Kidney (tissue), 14 donors: Measurements from ENCODE around the gene MYO10. TPM values are rescaled to one million over a fixed set of nuclear protein-coding genes. Genes with fewer than 3 reads are reported as not detected.
A peak's percentile ranks its signal among the peaks of the same experiment; 100 is the strongest.

Experiments used
- DNase-seq, 5 donors: peaks; one replicate each; pipeline ENCODE4 v3.0.0-alpha.2; 2013 to 2020
- FAIRE-seq: peaks from 2 replicates; lab custom pipeline; 2012; peaks lifted over from hg19 to GRCh38; lab: Jason Lieb, UNC
- H3K27ac ChIP-seq, 2 donors: one replicate each; pipeline ENCODE4 v1.7.0; 2013; ENCODE audit warnings: low read depth in 2 of 2, low read length in 2 of 2, inconsistent platforms in 1 of 2
- H3K27me3 ChIP-seq: one replicate; pipeline ENCODE4 v1.7.1; 2013; ENCODE audit warnings: low read length, inconsistent platforms; ENCODE audit not compliant: control insufficient read depth, insufficient read depth
- H3K36me3 ChIP-seq, 3 donors: one replicate each; pipeline versions ENCODE4 v1.7.0 to v1.7.1; 2013; ENCODE audit warnings: low read length in 3 of 3, control low read depth in 1 of 3, inconsistent platforms in 1 of 3; ENCODE audit not compliant: insufficient read depth in 3 of 3, control insufficient read depth in 2 of 3
- H3K4me1 ChIP-seq, 3 donors: one replicate each; pipeline versions ENCODE4 v1.7.0 to v1.7.1; 2013; ENCODE audit warnings: low read length in 3 of 3, inconsistent platforms in 1 of 3, low read depth in 1 of 3; ENCODE audit not compliant: control insufficient read depth in 2 of 3, insufficient read depth in 2 of 3
- H3K4me3 ChIP-seq, 3 donors: one replicate each; pipeline versions ENCODE4 v1.7.0 to v1.8.1; 2013; ENCODE audit warnings: low read length in 3 of 3, control low read depth in 1 of 3, inconsistent platforms in 1 of 3
- H3K9ac ChIP-seq, 3 donors: one replicate each; pipeline versions ENCODE4 v1.7.0 to v1.7.1; 2013; ENCODE audit warnings: low read length in 3 of 3, control low read depth in 1 of 3, inconsistent platforms in 1 of 3
- H3K9me3 ChIP-seq, 3 donors: one replicate each; pipeline versions ENCODE4 v1.7.0 to v1.7.1; 2013; ENCODE audit warnings: low read length in 3 of 3, control low read depth in 1 of 3, inconsistent platforms in 1 of 3; ENCODE audit not compliant: control insufficient read depth in 2 of 3, insufficient read depth in 1 of 3
- CTCF ChIP-seq: IDR thresholded peaks from 3 replicates; pipeline ENCODE4 v1.5.1; 2012; ENCODE audit warnings: mild to moderate bottlenecking, moderate library complexity, borderline replicate concordance; ENCODE audit not compliant: insufficient read depth; ENCODE audit errors: extremely low read depth
- intact Hi-C: fragments of 100-400 bp; cut with DNase I; formaldehyde crosslinking; loops from one replicate; pipeline ENCODE4 v1.11.1; 2022
- polyA plus RNA-seq: library from polyadenylated mRNA; stranded (reverse); fragments of 350-450 nt; fragmentation: Illumina TruSeq; extraction: RNeasy Lipid Tissue Mini Kit (QIAGEN cat#74804); gene quantifications from one replicate; pipeline ENCODE4 v1.2.3, GENCODE V29; 2014; ENCODE audit warnings: low read depth, low replicate concordance; ENCODE audit not compliant: insufficient read depth
- total RNA-seq: library from RNA; stranded (reverse); fragmentation: NEBNext Ultra II Directional; extraction: Animal tissue kit (Norgen Biotek cat#: 25700); gene quantifications from one replicate; pipeline ENCODE4 v1.2.1, GENCODE V29; 2021
- donor health status: control.
- donor health status: control.
- donor health status: control.
- donor health status: control.
- donor health status: control.
- donor health status: DM: yes; HTN: yes; CAD: no.
- donor health status: Normal renal cell carcinoma (clear cell type).

MYO10 gene
- total and polyA plus RNA-seq, 2 donors from 2014 or later, result 7.6 to 52.4 TPM

GRCh38 chr5:16806711-16807546 is 129.2 kb downstream of the MYO10 start:
- H3K4me1 ChIP-seq, result peaks cover 0 to 12% (median 5%) of the 10 kb centered on the region in 3 donors
- H3K9ac ChIP-seq, result no peak overlapping the region
- H3K27ac ChIP-seq, result no peak overlapping the region
- H3K36me3 ChIP-seq, result no peaks in the 10 kb centered on the region
- no peaks in the 10 kb centered on the region for H3K27me3 ChIP-seq
- H3K9me3 ChIP-seq, result no peaks in the 10 kb centered on the region
- intact Hi-C loops, result no loop called here
- no peak for TF ChIP-seq CTCF
- FAIRE-seq (no peak), DNase-seq (no peak)
- H3K4me3 ChIP-seq, result no peak overlapping the region

GRCh38 chr5:16805486-16805885 is 130.6 kb downstream of the MYO10 start:
- Histone ChIP-seq H3K27ac (no peak overlapping the region), H3K36me3 (no peaks in the 10 kb centered on the region), H3K9ac (no peak overlapping the region), H3K4me3 (no peak overlapping the region), H3K27me3 (no peaks in the 10 kb centered on the region), H3K4me1 (peaks cover 0 to 10% (median 5%) of the 10 kb centered on the region in 3 donors), H3K9me3 (no peaks in the 10 kb centered on the region)
- FAIRE-seq (no peak), DNase-seq (peak in 1 of 5 donors; percentile 12)
- intact Hi-C loops, result no loop called here
- no peak for TF ChIP-seq CTCF

- Histone ChIP-seq H3K4me3 (no peak overlapping the region), H3K4me1 (peaks cover 0 to 4% (median 0%) of the 10 kb centered on the region in 3 donors), H3K27ac (no peak overlapping the region), H3K9ac (no peak overlapping the region), H3K27me3 (no peaks in the 10 kb centered on the region), H3K36me3 (no peaks in the 10 kb centered on the region), H3K9me3 (no peaks in the 10 kb centered on the region)
- TF ChIP-seq CTCF, result no peak
- DNase-seq (no peak), FAIRE-seq (no peak)
- intact Hi-C loops, result no loop called here
These were observed 132.3 kb downstream of the MYO10 start for GRCh38 chr5:16803831-16804230.
